ENCODE results near the gene LAMA3.

Gene LAMA3

DNA sequence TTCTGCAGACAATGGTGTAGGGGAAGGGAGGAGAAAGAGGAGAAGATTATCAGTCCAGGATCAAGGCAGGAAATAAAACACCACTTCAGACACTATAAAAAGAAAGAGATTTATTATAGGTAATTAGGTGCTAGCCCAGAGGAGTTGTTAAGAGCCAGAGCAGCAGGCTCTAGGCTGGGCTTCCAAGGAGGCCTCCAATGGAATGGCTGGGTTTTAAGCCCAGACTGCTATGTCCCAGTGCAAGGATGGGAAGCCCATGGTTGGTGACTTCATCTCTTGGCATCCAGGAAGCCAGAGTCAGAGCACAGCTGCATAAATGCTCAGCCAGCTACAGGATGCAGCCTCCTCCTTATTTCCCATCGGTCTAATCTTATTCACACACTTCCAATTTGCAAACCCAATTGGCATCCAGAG is 95.6 kb downstream of the LAMA3 start:
- peaks cover 22% of the 10 kb centered on the region for H3K4me1 Mint-ChIP-seq
- H3K9me3 Mint-ChIP-seq, result peaks cover 26% of the 10 kb centered on the region
- no peak for DNase-seq
- H3K4me3 Mint-ChIP-seq, result no peak overlapping the region
- peaks cover 12% of the 10 kb centered on the region for H3K36me3 Mint-ChIP-seq (ENCODE audit: low read depth)
- H3K27ac Mint-ChIP-seq, result no peak overlapping the region
- peaks cover 8% of the 10 kb centered on the region for H3K27me3 Mint-ChIP-seq (ENCODE audit: low read depth, poor library complexity)
- no peak for TF ChIP-seq CTCF (IDR thresholded peaks at IDR 0.05)

DNA sequence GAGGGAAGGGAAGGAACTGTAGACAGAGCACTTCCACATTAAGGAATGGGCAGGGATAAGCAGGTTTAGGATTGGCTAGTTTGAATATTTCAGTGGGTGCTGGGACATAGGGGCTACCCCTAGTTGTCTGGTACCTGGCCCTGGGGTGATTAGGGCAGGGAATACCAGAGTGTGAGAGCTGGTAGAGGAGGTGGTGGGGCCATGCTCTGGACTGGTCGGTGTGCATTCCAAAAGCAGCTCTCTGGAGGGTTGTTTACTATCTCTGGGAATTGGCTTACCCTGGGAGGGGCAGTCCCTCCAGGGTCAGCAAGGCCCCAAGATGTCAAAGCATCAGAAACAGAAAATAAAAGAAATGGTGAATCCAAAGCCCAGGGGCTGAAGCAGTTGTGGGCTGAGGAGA is 103.8 kb downstream of the LAMA3 start:
- peaks cover 3% of the 10 kb centered on the region for H3K27me3 Mint-ChIP-seq (ENCODE audit: low read depth, poor library complexity)
- H3K36me3 Mint-ChIP-seq (ENCODE audit: low read depth), result no peaks in the 10 kb centered on the region
- H3K4me3 Mint-ChIP-seq, result no peak overlapping the region
- no peak for TF ChIP-seq CTCF (IDR thresholded peaks at IDR 0.05)
- H3K4me1 Mint-ChIP-seq, result peaks cover 18% of the 10 kb centered on the region
- no peak for DNase-seq
- H3K9me3 Mint-ChIP-seq, result peaks cover 8% of the 10 kb centered on the region
- H3K27ac Mint-ChIP-seq, result no peak overlapping the region

- peak overlapping the region; percentile 2 for H3K27ac Mint-ChIP-seq
- peaks cover 8% of the 10 kb centered on the region for H3K9me3 Mint-ChIP-seq
- no peak overlapping the region for H3K4me3 Mint-ChIP-seq
- peaks cover 3% of the 10 kb centered on the region for H3K27me3 Mint-ChIP-seq (ENCODE audit: low read depth, poor library complexity)
- H3K4me1 Mint-ChIP-seq, result peaks cover 18% of the 10 kb centered on the region
- no peaks in the 10 kb centered on the region for H3K36me3 Mint-ChIP-seq (ENCODE audit: low read depth)
- no peak for TF ChIP-seq CTCF (IDR thresholded peaks at IDR 0.05)
- no peak for DNase-seq
These were observed 105.0 kb downstream of the LAMA3 start for GRCh38 chr18:23793985-23794867.

DNA sequence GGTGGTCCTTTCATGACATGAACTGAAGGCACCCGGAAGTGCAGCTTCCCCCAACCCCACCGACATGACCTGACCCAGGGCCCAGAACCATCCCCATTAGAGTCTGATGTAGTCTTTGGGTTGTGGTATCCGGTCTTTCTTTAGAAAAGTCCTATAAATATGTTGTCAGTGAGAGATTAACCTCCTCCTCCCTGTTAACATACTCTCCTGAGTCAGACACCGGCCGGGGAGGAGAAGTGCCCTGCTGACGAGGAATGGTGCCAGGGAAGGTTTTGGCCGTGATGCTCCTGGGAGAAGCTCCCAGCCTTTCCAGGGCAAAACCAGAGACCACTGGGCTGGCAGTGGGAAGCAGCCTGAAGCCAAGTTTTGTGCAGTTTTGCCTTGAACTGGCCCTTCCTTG is 109.0 kb downstream of the LAMA3 start:
- peaks cover 6% of the 10 kb centered on the region for H3K27me3 Mint-ChIP-seq (ENCODE audit: low read depth, poor library complexity)
- no peak overlapping the region for H3K27ac Mint-ChIP-seq
- H3K36me3 Mint-ChIP-seq (ENCODE audit: low read depth), result no peaks in the 10 kb centered on the region
- H3K9me3 Mint-ChIP-seq, result no peaks in the 10 kb centered on the region
- no peak for DNase-seq
- peaks cover 11% of the 10 kb centered on the region for H3K4me1 Mint-ChIP-seq
- TF ChIP-seq CTCF (IDR thresholded peaks at IDR 0.05), result no peak
- no peak overlapping the region for H3K4me3 Mint-ChIP-seq

DNA sequence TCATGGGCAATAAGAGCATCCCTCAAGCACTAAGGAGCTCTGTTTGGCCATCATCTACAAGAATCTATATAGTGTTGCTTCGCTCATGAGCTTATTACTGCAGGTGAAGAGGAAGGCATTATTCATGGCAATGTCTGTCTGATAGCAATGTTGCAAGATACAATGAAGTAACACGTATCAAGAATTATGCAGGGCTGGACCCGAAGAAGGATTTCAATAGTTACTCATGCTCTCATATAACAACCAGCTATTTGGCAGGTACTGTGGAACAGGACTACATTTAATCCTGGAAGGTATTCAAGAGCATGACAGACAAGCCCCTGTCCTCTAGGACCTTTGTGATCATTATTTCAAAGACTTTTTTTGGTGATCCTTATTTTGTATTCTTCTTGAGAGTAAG is 109.6 kb downstream of the LAMA3 start:
- Mint-ChIP-seq H3K9me3 (no peaks in the 10 kb centered on the region), H3K27ac (no peak overlapping the region), H3K36me3 (ENCODE audit: low read depth) (no peaks in the 10 kb centered on the region), H3K4me1 (peaks cover 8% of the 10 kb centered on the region), H3K4me3 (no peak overlapping the region), H3K27me3 (ENCODE audit: low read depth, poor library complexity) (peaks cover 11% of the 10 kb centered on the region)
- TF ChIP-seq CTCF (IDR thresholded peaks at IDR 0.05), result no peak
- no peak for DNase-seq

DNA sequence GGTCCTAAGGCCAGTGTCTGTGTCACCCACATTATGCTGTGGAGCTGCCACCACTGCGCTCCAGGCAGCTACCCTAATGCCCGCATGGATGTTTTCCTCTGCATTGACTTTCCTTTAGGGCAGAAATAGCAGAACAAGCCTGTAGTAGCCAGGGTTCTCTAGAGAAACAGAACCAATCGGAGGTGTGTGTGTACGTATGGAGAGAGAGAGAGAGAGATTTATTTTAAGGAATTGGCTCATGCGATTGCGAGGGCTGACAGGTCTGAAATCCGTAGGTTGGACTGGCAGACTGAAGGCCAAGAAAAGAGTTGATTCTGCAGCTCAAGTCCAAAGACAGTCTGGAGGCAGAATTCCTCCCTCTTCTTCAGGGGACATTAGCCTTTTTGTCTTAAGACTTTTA is 110.3 kb downstream of the LAMA3 start:
- Mint-ChIP-seq H3K27me3 (ENCODE audit: low read depth, poor library complexity) (peaks cover 11% of the 10 kb centered on the region), H3K36me3 (ENCODE audit: low read depth) (no peaks in the 10 kb centered on the region), H3K27ac (no peak overlapping the region), H3K9me3 (no peaks in the 10 kb centered on the region), H3K4me3 (no peak overlapping the region), H3K4me1 (peaks cover 1% of the 10 kb centered on the region)
- no peak for DNase-seq
- no peak for TF ChIP-seq CTCF (IDR thresholded peaks at IDR 0.05)
